SK-N-SH (cell line): ENCODE results near the gene ZNF587. TPM values are rescaled to one million over a fixed set of nuclear protein-coding genes. Genes with fewer than 3 reads are reported as not detected.

Experiments used
- ELF1 ChIP-seq: IDR thresholded peaks from 2 replicates; pipeline ENCODE4 v1.4.0; 2012
- EP300 ChIP-seq, 2 experiments: IDR thresholded peaks; 2 replicates each; pipeline versions ENCODE4 v1.4.0 to v1.6.1; 2012; ENCODE audit warnings: borderline replicate concordance in 1 of 2, low read depth in 1 of 2, low read length in 1 of 2
- EZH2phosphoT487 ChIP-seq: fragments of 200-600 bp; sonication (generic); IDR thresholded peaks from 2 replicates; pipeline ENCODE4 v1.6.1; 2017; ENCODE audit warnings: low read depth, mixed run types, mild to moderate bottlenecking, antibody characterized with exemption, moderate library complexity, borderline replicate concordance
- FOXJ3 ChIP-seq: sonication (generic); formaldehyde crosslinking; IDR thresholded peaks from 2 replicates; pipeline ENCODE4 v1.5.1; 2020; ENCODE audit warnings: mild to moderate bottlenecking, missing genetic modification reagents
- GABPA ChIP-seq: IDR thresholded peaks from 2 replicates; pipeline ENCODE4 v1.4.0; 2012; ENCODE audit warnings: low read depth, mild to moderate bottlenecking
- GATA2 ChIP-seq: sonication (generic); formaldehyde crosslinking; IDR thresholded peaks from 2 replicates; pipeline ENCODE4 v1.5.0; 2020; ENCODE audit warnings: mild to moderate bottlenecking, missing genetic modification reagents
- IRF3 ChIP-seq: fragments of 150-350 bp; IDR thresholded peaks from 2 replicates; pipeline ENCODE4 v1.6.1; 2016; ENCODE audit warnings: mild to moderate bottlenecking, low read depth, low read length
- MXI1 ChIP-seq: IDR thresholded peaks from 2 replicates; pipeline ENCODE4 v1.6.1; 2012; ENCODE audit warnings: mild to moderate bottlenecking, low read depth, low read length, improper control_type of control experiment
- NFIC ChIP-seq: IDR thresholded peaks from 2 replicates; pipeline ENCODE4 v1.4.0; 2012; ENCODE audit warnings: borderline replicate concordance
- NRF1 ChIP-seq: IDR thresholded peaks from 2 replicates; pipeline ENCODE4 v1.6.1; 2012; ENCODE audit warnings: low read depth, mild to moderate bottlenecking, low read length
- POLR2AphosphoS5 ChIP-seq: IDR thresholded peaks from 2 replicates; pipeline ENCODE4 v1.6.1; 2012; ENCODE audit warnings: low read depth, low read length
- RFX5 ChIP-seq: IDR thresholded peaks from 2 replicates; pipeline ENCODE4 v1.6.1; 2012; ENCODE audit warnings: mild to moderate bottlenecking, improper control_type of control experiment, low read length
- RXRA ChIP-seq: IDR thresholded peaks from 2 replicates; pipeline ENCODE4 v1.4.0; 2012; ENCODE audit warnings: low read depth, mild to moderate bottlenecking, borderline replicate concordance
- SIN3A ChIP-seq: IDR thresholded peaks from 2 replicates; pipeline ENCODE4 v1.6.1; 2012; ENCODE audit warnings: low read depth, mild to moderate bottlenecking, low read length, moderate library complexity, borderline replicate concordance
- SMC3 ChIP-seq: IDR thresholded peaks from 2 replicates; pipeline ENCODE4 v1.6.1; 2012; ENCODE audit warnings: low read depth, low read length, improper control_type of control experiment
- TAF1 ChIP-seq: IDR thresholded peaks from 2 replicates; pipeline ENCODE4 v1.6.1; 2012; ENCODE audit warnings: low read depth, mild to moderate bottlenecking, low read length, moderate library complexity, borderline replicate concordance
- TCF12 ChIP-seq: IDR thresholded peaks from 2 replicates; pipeline ENCODE4 v1.4.0; 2012
- TEAD4 ChIP-seq: IDR thresholded peaks from 2 replicates; pipeline ENCODE4 v1.4.0; 2012; ENCODE audit warnings: mild to moderate bottlenecking, borderline replicate concordance; ENCODE audit not compliant: insufficient read depth
- polyA plus RNA-seq, 3 experiments: library from polyadenylated mRNA; depleted of rRNA; stranded (reverse); fragments of >200 nt; gene quantifications; 2 replicates each; pipeline ENCODE4 v1.2.3, GENCODE V29; 2012
- TF ChIP-seq, protein P1 (sequence below): IDR thresholded peaks from 2 replicates; pipeline ENCODE4 v1.4.0; 2012; ENCODE audit warnings: low read depth, borderline replicate concordance
- TF ChIP-seq, protein P2 (sequence below): fragments of 150-350 bp; IDR thresholded peaks from 2 replicates; pipeline ENCODE4 v1.6.1; 2017; ENCODE audit warnings: antibody characterized with exemption, low read length, low read depth, borderline replicate concordance
- TF ChIP-seq, protein P3 (sequence below): IDR thresholded peaks from 2 replicates; pipeline ENCODE4; 2012
- TF ChIP-seq, protein P4 (sequence below): IDR thresholded peaks from 2 replicates; pipeline ENCODE4 v1.6.1; 2012; ENCODE audit warnings: mild to moderate bottlenecking, low read depth, low read length, moderate library complexity

ZNF587 gene
- polyA plus RNA-seq, 1 of the 3 experiments (the other 2 are of a cell fraction): 7.4 TPM

GRCh38 chr19:57888560-57889231 lies 39.0 kb downstream of the ZNF587 start, which contains the start of gene ZNF814 (continued):
- TF ChIP-seq GATA2: no peak
- TF ChIP-seq TEAD4: no peak
- no peak for TF ChIP-seq EZH2phosphoT487
- TF ChIP-seq TAF1: no peak
- no peak for TF ChIP-seq NRF1
- TF ChIP-seq FOXJ3 (CRISPR knock-in tag): no peak
- TF ChIP-seq RXRA: no peak
- TF ChIP-seq GABPA: peak; percentile 80
- no peak for TF ChIP-seq EP300 (IDR thresholded peaks at IDR 0.05; ENCODE audit: borderline replicate concordance in 1 of 2, low read depth in 1 of 2, low read length in 1 of 2)
- TF ChIP-seq, protein P1, sequence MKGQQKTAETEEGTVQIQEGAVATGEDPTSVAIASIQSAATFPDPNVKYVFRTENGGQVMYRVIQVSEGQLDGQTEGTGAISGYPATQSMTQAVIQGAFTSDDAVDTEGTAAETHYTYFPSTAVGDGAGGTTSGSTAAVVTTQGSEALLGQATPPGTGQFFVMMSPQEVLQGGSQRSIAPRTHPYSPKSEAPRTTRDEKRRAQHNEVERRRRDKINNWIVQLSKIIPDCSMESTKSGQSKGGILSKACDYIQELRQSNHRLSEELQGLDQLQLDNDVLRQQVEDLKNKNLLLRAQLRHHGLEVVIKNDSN: peak; percentile 83
- peak; percentile 6; the same call in 1 of the 2 replicates for TF ChIP-seq SMC3
- TF ChIP-seq NFIC: no peak
- TF ChIP-seq, protein P2, sequence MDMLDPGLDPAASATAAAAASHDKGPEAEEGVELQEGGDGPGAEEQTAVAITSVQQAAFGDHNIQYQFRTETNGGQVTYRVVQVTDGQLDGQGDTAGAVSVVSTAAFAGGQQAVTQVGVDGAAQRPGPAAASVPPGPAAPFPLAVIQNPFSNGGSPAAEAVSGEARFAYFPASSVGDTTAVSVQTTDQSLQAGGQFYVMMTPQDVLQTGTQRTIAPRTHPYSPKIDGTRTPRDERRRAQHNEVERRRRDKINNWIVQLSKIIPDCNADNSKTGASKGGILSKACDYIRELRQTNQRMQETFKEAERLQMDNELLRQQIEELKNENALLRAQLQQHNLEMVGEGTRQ: peak; percentile 38; the same call in 1 of the 2 replicates
- TF ChIP-seq MXI1: peak; percentile 86; the same call in 1 of the 2 replicates
- TF ChIP-seq POLR2AphosphoS5: no peak
- no peak for TF ChIP-seq SIN3A
- TF ChIP-seq, protein P3, sequence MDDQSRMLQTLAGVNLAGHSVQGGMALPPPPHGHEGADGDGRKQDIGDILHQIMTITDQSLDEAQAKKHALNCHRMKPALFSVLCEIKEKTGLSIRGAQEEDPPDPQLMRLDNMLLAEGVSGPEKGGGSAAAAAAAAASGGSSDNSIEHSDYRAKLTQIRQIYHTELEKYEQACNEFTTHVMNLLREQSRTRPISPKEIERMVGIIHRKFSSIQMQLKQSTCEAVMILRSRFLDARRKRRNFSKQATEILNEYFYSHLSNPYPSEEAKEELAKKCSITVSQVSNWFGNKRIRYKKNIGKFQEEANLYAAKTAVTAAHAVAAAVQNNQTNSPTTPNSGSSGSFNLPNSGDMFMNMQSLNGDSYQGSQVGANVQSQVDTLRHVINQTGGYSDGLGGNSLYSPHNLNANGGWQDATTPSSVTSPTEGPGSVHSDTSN: peak; percentile 78
- TF ChIP-seq IRF3: no peak
- TF ChIP-seq, protein P4, sequence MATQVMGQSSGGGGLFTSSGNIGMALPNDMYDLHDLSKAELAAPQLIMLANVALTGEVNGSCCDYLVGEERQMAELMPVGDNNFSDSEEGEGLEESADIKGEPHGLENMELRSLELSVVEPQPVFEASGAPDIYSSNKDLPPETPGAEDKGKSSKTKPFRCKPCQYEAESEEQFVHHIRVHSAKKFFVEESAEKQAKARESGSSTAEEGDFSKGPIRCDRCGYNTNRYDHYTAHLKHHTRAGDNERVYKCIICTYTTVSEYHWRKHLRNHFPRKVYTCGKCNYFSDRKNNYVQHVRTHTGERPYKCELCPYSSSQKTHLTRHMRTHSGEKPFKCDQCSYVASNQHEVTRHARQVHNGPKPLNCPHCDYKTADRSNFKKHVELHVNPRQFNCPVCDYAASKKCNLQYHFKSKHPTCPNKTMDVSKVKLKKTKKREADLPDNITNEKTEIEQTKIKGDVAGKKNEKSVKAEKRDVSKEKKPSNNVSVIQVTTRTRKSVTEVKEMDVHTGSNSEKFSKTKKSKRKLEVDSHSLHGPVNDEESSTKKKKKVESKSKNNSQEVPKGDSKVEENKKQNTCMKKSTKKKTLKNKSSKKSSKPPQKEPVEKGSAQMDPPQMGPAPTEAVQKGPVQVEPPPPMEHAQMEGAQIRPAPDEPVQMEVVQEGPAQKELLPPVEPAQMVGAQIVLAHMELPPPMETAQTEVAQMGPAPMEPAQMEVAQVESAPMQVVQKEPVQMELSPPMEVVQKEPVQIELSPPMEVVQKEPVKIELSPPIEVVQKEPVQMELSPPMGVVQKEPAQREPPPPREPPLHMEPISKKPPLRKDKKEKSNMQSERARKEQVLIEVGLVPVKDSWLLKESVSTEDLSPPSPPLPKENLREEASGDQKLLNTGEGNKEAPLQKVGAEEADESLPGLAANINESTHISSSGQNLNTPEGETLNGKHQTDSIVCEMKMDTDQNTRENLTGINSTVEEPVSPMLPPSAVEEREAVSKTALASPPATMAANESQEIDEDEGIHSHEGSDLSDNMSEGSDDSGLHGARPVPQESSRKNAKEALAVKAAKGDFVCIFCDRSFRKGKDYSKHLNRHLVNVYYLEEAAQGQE: no peak
- no peak for TF ChIP-seq TCF12
- no peak for TF ChIP-seq ELF1
- no peak for TF ChIP-seq RFX5
